Nephron (organoid): ENCODE results near the gene KAZN.

Experiments
- H3K27ac Mint-ChIP-seq, 3 experiments: 2 replicates each; pipeline ENCODE4 v1.8.0; 2020; ENCODE audit warnings: mixed read lengths in 3 of 3, mild to moderate bottlenecking in 2 of 3, moderate library complexity in 1 of 3
- H3K27me3 Mint-ChIP-seq: 2 replicates; pipeline ENCODE4 v1.8.0; 2021; ENCODE audit warnings: low read depth, mild to moderate bottlenecking, moderate library complexity, mixed read lengths
- H3K36me3 Mint-ChIP-seq: 2 replicates; pipeline ENCODE4 v1.8.0; 2020; ENCODE audit warnings: low read depth, mixed read lengths
- H3K4me1 Mint-ChIP-seq: 2 replicates; pipeline ENCODE4 v1.8.0; 2020; ENCODE audit warnings: mixed read lengths
- H3K4me3 Mint-ChIP-seq, 3 experiments: 2 replicates each; pipeline ENCODE4 v1.8.0; 2020; ENCODE audit warnings: mild to moderate bottlenecking in 3 of 3, mixed read lengths in 3 of 3, moderate library complexity in 2 of 3
- H3K9me3 Mint-ChIP-seq: 2 replicates; pipeline ENCODE4 v1.8.0; 2020; ENCODE audit warnings: mixed read lengths
- CTCF ChIP-seq, 3 experiments: fragments of 200-600 bp; sonication (generic); IDR thresholded peaks; one replicate each; pipeline ENCODE4 v1.5.0; 2021; ENCODE audit warnings: antibody characterized with exemption in 3 of 3; ENCODE audit not compliant: unreplicated experiment in 3 of 3

Gene KAZN

GRCh38 chr1:14615549-14616218, 17.2 kb downstream of the KAZN start:
- peaks cover 6% of the 10 kb centered on the region for H3K9me3 Mint-ChIP-seq
- TF ChIP-seq CTCF (IDR thresholded peaks at IDR 0.05; ENCODE audit: unreplicated experiment in 3 of 3): no peak
- no peak overlapping the region for H3K4me3 Mint-ChIP-seq
- peaks cover 14% of the 10 kb centered on the region for H3K4me1 Mint-ChIP-seq
- H3K36me3 Mint-ChIP-seq: peaks cover 40% of the 10 kb centered on the region
- H3K27ac Mint-ChIP-seq: no peak overlapping the region
- no peaks in the 10 kb centered on the region for H3K27me3 Mint-ChIP-seq

- H3K27ac Mint-ChIP-seq: no peak overlapping the region
- H3K4me1 Mint-ChIP-seq: peaks cover 14% of the 10 kb centered on the region
- no peak for TF ChIP-seq CTCF (IDR thresholded peaks at IDR 0.05; ENCODE audit: unreplicated experiment in 3 of 3)
- H3K36me3 Mint-ChIP-seq: peaks cover 40% of the 10 kb centered on the region
- H3K9me3 Mint-ChIP-seq: peaks cover 6% of the 10 kb centered on the region
- no peaks in the 10 kb centered on the region for H3K27me3 Mint-ChIP-seq
- no peak overlapping the region for H3K4me3 Mint-ChIP-seq
These were observed 18.3 kb downstream of the KAZN start for GRCh38 chr1:14616632-14617396.

GRCh38 chr1:14617791-14618190, 19.3 kb downstream of the KAZN start:
- peaks cover 40% of the 10 kb centered on the region for H3K36me3 Mint-ChIP-seq
- peaks cover 6% of the 10 kb centered on the region for H3K9me3 Mint-ChIP-seq
- TF ChIP-seq CTCF (IDR thresholded peaks at IDR 0.05; ENCODE audit: unreplicated experiment in 3 of 3): no peak

GRCh38 chr1:14620941-14621340, 22.5 kb downstream of the KAZN start:
- peaks cover 4% of the 10 kb centered on the region for H3K27me3 Mint-ChIP-seq
- peaks cover 19% of the 10 kb centered on the region for H3K4me1 Mint-ChIP-seq
- peaks cover 31% of the 10 kb centered on the region for H3K36me3 Mint-ChIP-seq
- peaks cover 8% of the 10 kb centered on the region for H3K9me3 Mint-ChIP-seq
- H3K4me3 Mint-ChIP-seq: no peak overlapping the region
- no peak for TF ChIP-seq CTCF (IDR thresholded peaks at IDR 0.05; ENCODE audit: unreplicated experiment in 3 of 3)
- H3K27ac Mint-ChIP-seq: no peak overlapping the region

More at GRCh38 chr1:14617791-14618190, 19.3 kb downstream of the KAZN start:
- H3K27me3 Mint-ChIP-seq: no peaks in the 10 kb centered on the region
- no peak overlapping the region for H3K4me3 Mint-ChIP-seq
- H3K27ac Mint-ChIP-seq: no peak overlapping the region
- peaks cover 14% of the 10 kb centered on the region for H3K4me1 Mint-ChIP-seq

- Mint-ChIP-seq H3K4me1 (peaks cover 32% of the 10 kb centered on the region), H3K36me3 (peaks cover 20% of the 10 kb centered on the region), H3K9me3 (peaks cover 8% of the 10 kb centered on the region), H3K4me3 (no peak overlapping the region), H3K27ac (no peak overlapping the region), H3K27me3 (peaks cover 4% of the 10 kb centered on the region)
- TF ChIP-seq CTCF (IDR thresholded peaks at IDR 0.05; ENCODE audit: unreplicated experiment in 3 of 3): no peak
These were observed 24.6 kb downstream of the KAZN start for GRCh38 chr1:14623090-14623489.
